ENCODE results near the gene BASP1. TPM values are rescaled to one million over a fixed set of nuclear protein-coding genes. Genes with fewer than 3 reads are reported as not detected.

Gene BASP1
- total RNA-seq, 2 donors from 2014 or later: 60.3 to 63.0 TPM

GRCh38 chr5:17325770-17326599 lies 108.6 kb downstream of the BASP1 start:
- no peak for DNase-seq
- Mint-ChIP-seq H3K9me3 (no peaks in the 10 kb centered on the region), H3K27me3 (ENCODE audit: insufficient read depth) (no peaks in the 10 kb centered on the region), H3K4me3 (no peak overlapping the region), H3K4me1 (no peaks in the 10 kb centered on the region), H3K36me3 (ENCODE audit: low read depth) (no peaks in the 10 kb centered on the region), H3K27ac (no peak overlapping the region)
- no peaks in the 10 kb centered on the region for H3K9me3 ChIP-seq (ENCODE audit: control insufficient read depth, low read length)
- H3K27ac ChIP-seq (ENCODE audit: low read depth, low read length): no peak overlapping the region
- TF ChIP-seq CTCF (conservative IDR thresholded peaks at IDR 0.05): no peak
- H3K36me3 ChIP-seq (ENCODE audit: control insufficient read depth, insufficient read depth, low read length): no peaks in the 10 kb centered on the region
- no peak overlapping the region for H3K9ac ChIP-seq (ENCODE audit: extremely low read depth, low read length, poor library complexity, severe bottlenecking)
- H3K27me3 ChIP-seq (ENCODE audit: control insufficient read depth, insufficient read depth, low read length, poor library complexity, severe bottlenecking): peaks cover 4% of the 10 kb centered on the region
- WGBS, 2 experiments (ENCODE audit: insufficient coverage in 1 of 2, insufficient read length in 1 of 2): 86 to 96% methylated on average over 1 to 3 of the region's 3 CpGs
- no peaks in the 10 kb centered on the region for H3K4me1 ChIP-seq (ENCODE audit: control insufficient read depth, insufficient read depth, low read length)
- no peak overlapping the region for H3K4me3 ChIP-seq (ENCODE audit: low read length)
